Kidney epithelial cell (primary cell): ENCODE results near the gene CLCNKB. TPM values are rescaled to one million over a fixed set of nuclear protein-coding genes. Genes with fewer than 3 reads are reported as not detected.
"Not testable (repeated sequence)": the region's sequence is repeated elsewhere in the genome, so short reads cannot be mapped to it uniquely, and the experiment has no call there.

Experiments used
- DNase-seq: peaks from one replicate; pipeline ENCODE4 v3.0.0-alpha.2; 2010; ENCODE audit warnings: low read depth
- H3K27me3 ChIP-seq: 2 replicates; pipeline ENCODE4 v1.6.0; 2011; ENCODE audit warnings: low read length; ENCODE audit not compliant: control insufficient read depth, insufficient read depth
- H3K36me3 ChIP-seq: 2 replicates; pipeline ENCODE4 v1.5.1; 2011; ENCODE audit warnings: low read length; ENCODE audit not compliant: control insufficient read depth, insufficient read depth
- H3K4me3 ChIP-seq: 2 replicates; pipeline ENCODE4 v1.5.1; 2011; ENCODE audit warnings: low read depth, mild to moderate bottlenecking, control low read depth, low read length
- CTCF ChIP-seq: IDR thresholded peaks from 2 replicates; pipeline ENCODE4 v1.5.1; 2011; ENCODE audit warnings: mild to moderate bottlenecking, moderate library complexity, low read length, control low read depth, inconsistent platforms; ENCODE audit not compliant: insufficient read depth, poor library complexity, severe bottlenecking
- total RNA-seq: library from RNA; depleted of rRNA; stranded (reverse); fragments of >200 nt; gene quantifications from 2 replicates; pipeline ENCODE4 v1.2.3, GENCODE V29; 2015

Gene CLCNKB
- total RNA-seq, 1 donor from 2014 or later: 0.50 TPM

GRCh38 chr1:16020325-16020724, 23.3 kb upstream of the CLCNKB start:
- no peak for DNase-seq
- Histone ChIP-seq H3K4me3 (no peak overlapping the region), H3K36me3 (no peaks in the 10 kb centered on the region), H3K27me3 (peaks cover 39% of the 10 kb centered on the region)
- TF ChIP-seq CTCF: no peak

DNA sequence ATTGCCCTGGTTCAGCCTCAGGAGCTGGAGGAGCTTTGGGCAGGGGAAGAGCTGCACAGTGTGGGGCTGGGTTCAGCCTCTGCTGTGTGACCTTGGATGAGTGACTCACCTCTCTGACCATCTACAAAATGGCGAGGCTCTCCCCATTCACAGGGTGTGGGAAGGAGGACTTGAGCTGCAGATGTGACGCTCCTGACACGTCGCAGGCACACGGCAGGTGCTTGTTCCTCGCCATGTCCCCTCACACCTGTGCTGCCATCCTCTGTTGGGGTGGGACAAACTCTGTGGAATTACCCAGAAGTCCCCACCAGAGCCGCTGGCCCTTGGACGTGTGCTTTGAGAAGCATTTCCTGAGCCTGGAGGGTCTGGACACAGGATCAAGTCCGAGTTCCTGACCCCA, 22.7 kb upstream of the CLCNKB start:
- H3K36me3 ChIP-seq, H3K4me3 ChIP-seq, DNase-seq: not testable (repeated sequence)
- peaks cover 39% of the 10 kb centered on the region for H3K27me3 ChIP-seq

GRCh38 chr1:16021681-16022080, 21.9 kb upstream of the CLCNKB start, which contains the start of gene CLCNKA:
TSS of gene CLCNKA (plus strand) at chr1:16022036. CDS start at chr1:16022620, 584 bp downstream.
- no peak within 1 kb of the TSS for H3K4me3 ChIP-seq
- H3K27me3 ChIP-seq: peaks cover 47% of the 10 kb centered on the region
- DNase-seq: no peak

DNA sequence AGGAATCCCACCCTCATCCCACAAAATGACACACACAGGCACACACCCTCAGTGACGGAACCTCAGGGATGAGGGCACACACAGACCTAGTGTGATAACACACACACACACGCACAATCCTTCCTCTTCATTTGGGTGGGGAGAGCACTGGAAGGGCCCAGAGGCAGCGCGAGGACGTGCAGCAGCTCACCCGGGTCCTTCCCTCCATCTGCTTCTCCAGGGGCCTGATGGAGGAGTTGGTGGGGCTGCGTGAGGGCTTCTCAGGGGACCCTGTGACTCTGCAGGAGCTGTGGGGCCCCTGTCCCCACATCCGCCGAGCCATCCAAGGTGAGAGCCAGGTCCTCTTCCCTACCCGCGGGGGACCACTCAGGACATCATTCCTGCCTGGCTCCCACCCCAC, 21.2 kb upstream of the CLCNKB start:
- H3K4me3 ChIP-seq: no peak overlapping the region
- TF ChIP-seq CTCF: no peak
- H3K27me3 ChIP-seq: peaks cover 50% of the 10 kb centered on the region
- no peaks in the 10 kb centered on the region for H3K36me3 ChIP-seq
- no peak for DNase-seq

More at GRCh38 chr1:16021681-16022080, 21.9 kb upstream of the CLCNKB start, which contains the start of gene CLCNKA:
- H3K36me3 ChIP-seq: no peaks in the 10 kb centered on the region
- no peak for TF ChIP-seq CTCF

GRCh38 chr1:16023050-16023653, 20.4 kb upstream of the CLCNKB start:
- H3K4me3 ChIP-seq: no peak overlapping the region
- no peak for TF ChIP-seq CTCF
- H3K27me3 ChIP-seq: peaks cover 55% of the 10 kb centered on the region
- no peaks in the 10 kb centered on the region for H3K36me3 ChIP-seq
- DNase-seq: no peak

GRCh38 chr1:16026302-16026701, 17.3 kb upstream of the CLCNKB start:
- DNase-seq, H3K36me3 ChIP-seq, H3K4me3 ChIP-seq: not testable (repeated sequence)
- H3K27me3 ChIP-seq: peaks cover 51% of the 10 kb centered on the region
